ENCODE results near the gene WDR53. TPM values are rescaled to one million over a fixed set of nuclear protein-coding genes. Genes with fewer than 3 reads are reported as not detected.

WDR53 gene
- total and polyA plus RNA-seq, 4 donors, result 2.7 to 4.5 (median 3.5) TPM

- no peak for TF ChIP-seq SP1 (IDR thresholded peaks at IDR 0.05)
- TF ChIP-seq FOXA1 (IDR thresholded peaks at IDR 0.05), result no peak
- no peak for TF ChIP-seq EGR1 (IDR thresholded peaks at IDR 0.05; ENCODE audit: low read depth in 2 of 2)
- TF ChIP-seq MAX (IDR thresholded peaks at IDR 0.05), result no peak
- no peak for TF ChIP-seq YY1 (IDR thresholded peaks at IDR 0.05)
- no peak for TF ChIP-seq TAF1 (conservative IDR thresholded peaks at IDR 0.05)
- H3K36me3 ChIP-seq (ENCODE audit: control insufficient read depth in 4 of 4, insufficient read depth in 3 of 4, low read depth in 1 of 4, low read length in 3 of 4), result no peaks in the 10 kb centered on the region
- H3K9ac ChIP-seq (ENCODE audit: low read depth in 1 of 2, low read length in 2 of 2), result no peak overlapping the region
- no peak for DNase-seq (ENCODE audit: low spot score)
- no peaks in the 10 kb centered on the region for H3K27me3 ChIP-seq (ENCODE audit: control insufficient read depth in 4 of 4, insufficient read depth in 4 of 4, low read length in 3 of 4)
- H3K9me3 ChIP-seq (ENCODE audit: control insufficient read depth in 4 of 4, low read length in 3 of 4), result peaks cover 0 to 3% (median under 1%) of the 10 kb centered on the region in 4 donors
- no peak overlapping the region for H3K27ac ChIP-seq (ENCODE audit: low read depth in 1 of 2, low read length in 2 of 2)
- no peak overlapping the region for H3K4me3 ChIP-seq (ENCODE audit: low read depth in 1 of 3, low read length in 3 of 3)
- H3K4me1 ChIP-seq (ENCODE audit: control insufficient read depth in 4 of 4, insufficient read depth in 4 of 4, low read length in 3 of 4), result peaks cover 0 to 5% (median under 1%) of the 10 kb centered on the region in 4 donors
- WGBS, result 85% methylated on average over 4 of the region's 4 CpGs
These were observed 36.9 kb downstream of the WDR53 start for GRCh38 chr3:196531418-196531817.

- Histone ChIP-seq H3K4me1 (ENCODE audit: control insufficient read depth in 4 of 4, insufficient read depth in 4 of 4, low read length in 3 of 4) (peaks cover 0 to 5% (median under 1%) of the 10 kb centered on the region in 4 donors), H3K27ac (ENCODE audit: low read depth in 1 of 2, low read length in 2 of 2) (no peak overlapping the region)
- 6% methylated on average over 52 of the region's 52 CpGs for WGBS
These were observed 39.6 kb downstream of the WDR53 start for GRCh38 chr3:196528639-196529233.

GRCh38 chr3:196525141-196525540 is 43.2 kb downstream of the WDR53 start:
- H3K9ac ChIP-seq (ENCODE audit: low read depth in 1 of 2, low read length in 2 of 2), result no peak overlapping the region
- peaks cover 0 to 5% (median under 1%) of the 10 kb centered on the region in 4 donors for H3K4me1 ChIP-seq (ENCODE audit: control insufficient read depth in 4 of 4, insufficient read depth in 4 of 4, low read length in 3 of 4)
- H3K4me3 ChIP-seq (ENCODE audit: low read depth in 1 of 3, low read length in 3 of 3), result no peak overlapping the region
- H3K27me3 ChIP-seq (ENCODE audit: control insufficient read depth in 4 of 4, insufficient read depth in 4 of 4, low read length in 3 of 4), result no peaks in the 10 kb centered on the region
- no peaks in the 10 kb centered on the region for H3K36me3 ChIP-seq (ENCODE audit: control insufficient read depth in 4 of 4, insufficient read depth in 3 of 4, low read depth in 1 of 4, low read length in 3 of 4)
- no peak for DNase-seq (ENCODE audit: low spot score)
- no peak overlapping the region for H3K27ac ChIP-seq (ENCODE audit: low read depth in 1 of 2, low read length in 2 of 2)
- H3K9me3 ChIP-seq (ENCODE audit: control insufficient read depth in 4 of 4, low read length in 3 of 4), result peaks cover 6 to 18% (median 10%) of the 10 kb centered on the region in 4 donors
- WGBS, result 89% methylated on average over 4 of the region's 4 CpGs
- TF ChIP-seq RXRA (IDR thresholded peaks at IDR 0.05) (no peak), JUND (IDR thresholded peaks at IDR 0.05) (no peak), ZBTB33 (IDR thresholded peaks at IDR 0.05) (no peak), SP1 (IDR thresholded peaks at IDR 0.05) (no peak), ATF3 (IDR thresholded peaks at IDR 0.05) (no peak), YY1 (IDR thresholded peaks at IDR 0.05) (no peak), REST (IDR thresholded peaks at IDR 0.05) (no peak), HNF4G (IDR thresholded peaks at IDR 0.05) (no peak), FOXA2 (IDR thresholded peaks at IDR 0.05) (no peak), HNF4A (conservative IDR thresholded peaks at IDR 0.05) (no peak)

More at GRCh38 chr3:196528639-196529233, 39.6 kb downstream of the WDR53 start:
- Histone ChIP-seq H3K9me3 (ENCODE audit: control insufficient read depth in 4 of 4, low read length in 3 of 4) (peaks cover 0 to 3% (median under 1%) of the 10 kb centered on the region in 4 donors), H3K27me3 (ENCODE audit: control insufficient read depth in 4 of 4, insufficient read depth in 4 of 4, low read length in 3 of 4) (no peaks in the 10 kb centered on the region), H3K9ac (ENCODE audit: low read depth in 1 of 2, low read length in 2 of 2) (no peak overlapping the region), H3K4me3 (ENCODE audit: low read depth in 1 of 3, low read length in 3 of 3) (peak overlapping the region in 1 of 3 donors; percentile 46), H3K36me3 (ENCODE audit: control insufficient read depth in 4 of 4, insufficient read depth in 3 of 4, low read depth in 1 of 4, low read length in 3 of 4) (no peaks in the 10 kb centered on the region)
- peak; percentile 89 for DNase-seq (ENCODE audit: low spot score)
- TF ChIP-seq RAD21 (IDR thresholded peaks at IDR 0.05) (peak in 1 of 2 donors; percentile 53), YY1 (IDR thresholded peaks at IDR 0.05) (peak; percentile 40), CTCF (IDR thresholded peaks at IDR 0.05; ENCODE audit: low read depth, low read length, missing input control) (peak; percentile 49), MAX (IDR thresholded peaks at IDR 0.05) (no peak), FOXA2 (IDR thresholded peaks at IDR 0.05) (no peak)

All from liver (tissue), 9 donors.